Caki2 (cell line): ENCODE measurements around the gene WTIP. TPM values are rescaled to one million over a fixed set of nuclear protein-coding genes. Genes with fewer than 3 reads are reported as not detected.
A peak's percentile ranks its signal among the peaks of the same experiment; 100 is the strongest.
"Not testable (repeated sequence)": the region's sequence is repeated elsewhere in the genome, so short reads cannot be mapped to it uniquely, and the experiment has no call there.

Source experiments
- DNase-seq: peaks from one replicate; pipeline ENCODE4 v3.0.0-alpha.2; 2015; ENCODE audit warnings: low read depth
- in situ Hi-C: cut with HindIII; loops from 2 replicates; pipeline ENCODE4 v1.10.0; 2016; ENCODE audit warnings: low sequenced_read_pairs, low pct_unique_long_range_greater_than_20kb, mixed read lengths
- total RNA-seq: library from RNA; depleted of rRNA; stranded (reverse); fragments of >200 nt; shearing (Covaris generic); gene quantifications from 2 replicates; pipeline ENCODE4 v1.2.3, GENCODE V29; 2014; ENCODE audit warnings: low replicate concordance

WTIP gene
- total RNA-seq, 1 experiment from 2014 or later, result 48.4 TPM

DNA sequence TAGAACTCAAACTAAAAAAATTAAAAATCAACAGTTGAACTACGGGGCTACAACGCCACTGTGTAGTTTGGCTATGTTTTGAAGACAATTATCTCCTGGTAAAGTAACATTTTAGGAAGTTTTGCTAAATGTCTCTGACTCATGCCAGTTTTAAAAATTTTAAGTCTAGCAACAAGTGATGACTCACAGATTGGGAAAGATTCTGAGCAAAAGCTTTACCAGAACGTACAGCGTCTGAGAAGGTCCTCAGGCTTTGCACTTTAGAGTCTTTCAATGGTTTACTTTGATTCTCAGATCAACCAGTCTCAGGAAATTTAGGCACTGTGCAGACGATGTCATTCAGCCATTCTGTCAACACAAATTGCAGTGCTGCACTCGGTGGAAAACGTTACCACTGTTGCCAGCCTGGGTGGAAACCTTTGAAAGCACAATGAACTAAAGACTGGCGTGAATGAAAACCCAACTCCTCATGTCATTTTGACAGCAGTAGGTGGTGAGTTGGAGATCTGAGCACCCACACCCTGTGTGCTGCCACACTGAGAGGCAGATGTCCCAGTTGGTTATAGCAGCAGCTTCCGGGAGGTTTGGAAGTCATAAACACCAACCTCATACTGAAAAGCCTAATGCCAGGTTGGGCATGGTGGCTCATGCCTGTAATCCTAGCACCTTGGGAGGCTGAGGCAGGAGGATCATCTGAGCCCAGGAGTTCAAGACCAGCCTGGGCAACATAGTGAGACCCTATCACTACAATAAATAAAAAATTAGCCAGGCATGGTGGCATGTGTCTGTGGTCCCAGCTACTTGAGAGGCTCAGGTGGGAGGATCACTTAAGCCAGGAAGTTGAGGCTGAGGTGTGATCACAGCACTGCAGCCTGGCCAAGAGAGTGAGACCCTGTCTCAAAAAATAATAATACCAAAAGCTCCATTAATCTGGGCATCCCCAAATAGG is 6.3 kb upstream of the WTIP start:
- DNase-seq, result peak; percentile 32
- in situ Hi-C loops, result no loop called here

DNA sequence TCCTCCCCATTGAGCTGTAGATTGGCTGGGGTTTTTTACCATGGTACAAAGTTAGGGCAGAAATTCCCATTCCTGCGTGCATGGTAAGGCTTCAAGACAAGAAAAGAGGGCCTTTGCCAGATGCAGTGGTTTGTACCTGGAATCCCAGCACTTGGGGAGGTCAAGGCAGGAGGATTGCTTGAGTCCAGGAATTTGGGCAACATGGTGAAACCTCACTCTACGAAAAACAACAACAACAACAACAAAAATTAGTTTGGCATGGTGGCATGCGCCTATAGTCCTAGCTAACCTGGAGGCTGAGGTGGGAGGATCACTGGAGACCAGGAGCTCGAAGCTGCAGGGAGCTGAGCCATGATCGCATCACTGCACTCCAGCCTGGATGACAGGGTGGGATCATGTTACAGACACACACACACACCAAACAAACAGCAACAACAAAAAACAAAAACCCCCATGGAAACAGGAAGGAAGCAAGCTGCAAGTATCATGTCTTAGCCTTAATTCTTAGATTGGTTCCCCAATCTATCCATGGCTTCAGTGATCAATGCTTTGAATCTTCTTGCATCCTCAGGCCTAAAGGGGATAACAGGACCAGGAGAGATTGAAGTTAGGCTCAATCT is 5.5 kb upstream of the WTIP start:
- no peak for DNase-seq
- in situ Hi-C loops, result no loop called here

DNA sequence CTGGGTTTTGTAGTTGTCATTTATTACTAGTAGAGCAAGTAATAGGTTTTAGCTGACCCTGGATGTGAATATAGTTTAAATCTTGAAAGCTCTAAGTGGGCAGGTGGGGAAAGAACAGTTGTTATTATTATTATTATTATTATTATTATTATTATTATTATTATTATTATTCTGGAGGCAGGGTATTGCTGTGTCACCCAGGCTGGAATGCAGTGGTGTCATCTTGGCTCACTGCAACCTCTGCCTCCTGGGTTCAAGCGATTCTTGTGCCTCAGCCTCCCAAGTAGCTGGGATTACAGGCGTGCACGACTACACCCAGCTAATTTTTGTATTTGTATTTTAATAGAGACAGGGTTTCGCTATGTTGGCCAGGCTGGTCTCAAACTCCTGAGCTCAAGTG is 3.1 kb upstream of the WTIP start:
- in situ Hi-C loops, DNase-seq: not testable (repeated sequence)

DNA sequence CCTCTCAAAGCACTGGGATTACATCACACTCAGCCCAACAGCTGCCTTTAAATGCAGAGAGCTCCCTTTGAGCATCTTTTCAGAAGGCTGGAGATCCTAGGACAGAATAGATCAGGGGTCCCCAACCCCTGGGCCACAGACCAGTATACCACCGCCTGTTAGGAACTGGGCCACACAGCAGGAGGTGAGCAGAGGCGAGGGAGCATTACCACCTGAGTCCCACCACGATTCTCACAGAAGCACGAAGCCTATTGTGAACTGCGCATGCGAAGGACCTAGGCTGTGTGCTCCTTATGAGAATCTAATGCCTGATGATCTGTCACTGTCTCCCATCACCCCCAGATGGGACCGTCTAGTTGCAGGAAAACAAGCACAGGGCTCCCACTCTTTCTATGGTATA is 2.2 kb upstream of the WTIP start:
- no peak for DNase-seq
- in situ Hi-C loops, result no loop called here

DNA sequence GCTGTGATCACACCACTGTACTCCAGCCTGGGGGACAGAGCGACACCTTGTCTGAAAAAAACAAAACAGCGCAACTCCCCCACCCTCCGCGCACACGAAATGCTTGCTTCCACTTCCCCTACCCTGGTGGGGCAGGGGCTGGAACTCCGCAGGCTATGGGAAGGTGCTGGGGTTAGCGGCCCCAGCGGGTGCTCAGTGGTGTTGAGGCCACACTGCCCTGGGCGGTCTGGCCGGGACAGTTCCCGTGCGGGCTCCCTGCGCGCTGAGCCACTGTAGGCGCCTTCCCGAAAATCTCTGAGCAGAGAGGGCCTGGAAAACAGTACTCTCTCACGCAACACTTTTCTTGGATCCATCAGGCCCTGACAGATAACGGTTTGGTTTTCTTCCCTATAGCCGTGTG is 1.1 kb upstream of the WTIP start:
- no peak for DNase-seq
- in situ Hi-C loops, result no loop called here

DNA sequence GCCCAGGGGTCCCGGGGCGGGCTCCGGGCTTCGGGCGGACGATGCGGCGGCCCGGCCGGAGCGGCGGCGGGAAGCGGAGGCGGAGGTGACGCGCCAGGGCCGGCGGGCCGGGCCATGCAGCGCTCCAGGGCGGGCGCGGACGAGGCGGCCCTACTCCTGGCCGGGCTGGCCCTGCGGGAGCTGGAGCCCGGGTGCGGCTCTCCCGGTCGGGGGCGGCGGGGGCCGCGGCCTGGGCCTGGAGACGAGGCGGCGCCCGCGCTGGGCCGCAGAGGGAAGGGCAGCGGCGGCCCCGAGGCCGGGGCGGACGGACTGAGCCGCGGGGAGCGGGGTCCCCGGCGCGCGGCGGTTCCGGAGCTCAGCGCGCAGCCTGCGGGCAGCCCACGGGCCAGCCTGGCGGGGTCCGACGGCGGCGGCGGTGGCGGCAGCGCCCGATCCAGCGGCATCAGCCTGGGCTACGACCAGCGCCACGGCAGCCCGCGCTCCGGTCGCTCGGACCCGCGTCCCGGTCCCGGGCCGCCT is 362 bp downstream of the WTIP start:
- DNase-seq, result peak; percentile 17
- in situ Hi-C loops, result no loop called here

DNA sequence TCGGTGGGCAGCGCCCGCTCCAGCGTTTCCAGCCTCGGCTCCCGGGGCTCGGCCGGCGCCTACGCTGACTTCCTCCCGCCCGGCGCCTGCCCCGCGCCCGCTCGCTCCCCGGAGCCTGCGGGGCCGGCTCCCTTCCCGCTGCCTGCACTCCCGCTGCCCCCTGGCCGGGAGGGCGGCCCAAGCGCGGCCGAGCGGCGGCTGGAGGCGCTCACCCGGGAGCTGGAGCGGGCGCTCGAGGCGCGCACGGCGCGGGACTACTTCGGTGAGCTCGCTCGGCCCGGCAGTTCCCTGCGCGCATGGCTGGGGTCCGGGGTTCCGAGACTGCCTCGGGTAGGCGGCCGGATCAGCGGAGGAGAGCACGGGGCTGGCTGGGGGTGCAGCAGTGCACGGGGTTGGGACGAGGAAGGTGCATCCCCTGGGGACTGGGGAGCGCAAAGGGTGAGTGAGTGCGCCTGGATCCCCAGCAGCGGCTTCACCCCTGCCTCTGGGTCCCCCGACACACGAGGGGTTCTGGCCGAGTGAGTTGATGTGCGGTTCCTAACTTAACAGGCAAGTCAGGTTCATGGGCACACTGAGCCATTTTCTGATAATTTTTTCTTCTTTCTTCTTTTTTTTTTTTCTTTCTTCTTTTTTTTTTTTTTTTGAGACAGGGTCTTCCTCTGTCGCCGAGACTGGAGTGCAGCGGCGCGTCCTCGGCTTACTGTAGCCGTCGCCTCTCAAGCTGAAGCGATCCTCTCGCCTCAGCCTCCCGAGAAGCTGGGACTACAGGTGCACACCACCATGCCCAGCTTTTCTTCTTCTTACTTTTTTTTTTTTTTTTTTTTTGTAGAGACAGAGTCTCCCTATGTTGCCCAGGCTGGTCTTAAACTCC is 1.1 kb downstream of the WTIP start:
- DNase-seq, result peak; percentile 30

DNA sequence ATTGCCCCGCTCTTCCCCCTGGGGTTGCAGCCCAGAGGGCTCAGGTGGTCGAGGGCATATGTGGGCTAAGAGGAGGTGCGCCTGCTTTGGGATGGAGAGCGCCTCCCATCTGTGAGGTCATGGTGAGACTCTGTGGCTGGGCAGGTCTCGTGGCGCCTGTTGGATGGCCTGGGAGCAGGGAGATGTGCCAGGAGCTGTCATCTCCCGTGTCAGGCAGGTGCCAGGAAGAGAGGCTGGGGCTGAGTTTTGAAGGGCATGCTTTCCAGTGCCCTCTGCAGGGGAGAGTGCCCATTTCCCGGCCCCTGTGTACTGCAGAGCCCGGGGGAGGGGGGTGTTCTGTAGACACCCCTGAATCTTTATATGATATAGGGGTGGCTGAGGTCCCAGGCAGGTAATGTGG is 2.8 kb downstream of the WTIP start:
- in situ Hi-C loops, result no loop called here
- DNase-seq, result no peak

More for the DNA sequence above, 1.1 kb downstream of the WTIP start:
- in situ Hi-C loops, result no loop called here

DNA sequence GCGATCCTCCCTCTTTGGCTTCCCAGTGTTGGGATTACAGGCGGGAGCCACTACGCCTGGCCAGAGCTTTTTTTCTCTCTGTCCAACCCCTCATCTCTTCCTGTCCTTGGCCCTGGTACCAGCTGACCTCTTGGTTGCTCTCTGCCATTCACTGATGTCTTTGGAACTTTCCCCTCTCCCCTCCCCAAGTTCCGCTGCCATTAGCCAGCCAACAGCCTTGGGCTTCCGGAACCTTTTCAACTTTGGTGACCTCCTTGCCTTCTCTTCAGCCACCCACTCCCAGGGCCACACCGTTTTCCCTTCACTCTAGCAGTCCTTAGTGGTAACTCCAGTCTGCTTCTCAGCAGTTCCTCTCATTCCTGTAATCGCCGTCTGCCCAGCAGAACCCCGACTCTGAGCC is 4.3 kb downstream of the WTIP start:
- no peak for DNase-seq
- in situ Hi-C loops, result no loop called here

DNA sequence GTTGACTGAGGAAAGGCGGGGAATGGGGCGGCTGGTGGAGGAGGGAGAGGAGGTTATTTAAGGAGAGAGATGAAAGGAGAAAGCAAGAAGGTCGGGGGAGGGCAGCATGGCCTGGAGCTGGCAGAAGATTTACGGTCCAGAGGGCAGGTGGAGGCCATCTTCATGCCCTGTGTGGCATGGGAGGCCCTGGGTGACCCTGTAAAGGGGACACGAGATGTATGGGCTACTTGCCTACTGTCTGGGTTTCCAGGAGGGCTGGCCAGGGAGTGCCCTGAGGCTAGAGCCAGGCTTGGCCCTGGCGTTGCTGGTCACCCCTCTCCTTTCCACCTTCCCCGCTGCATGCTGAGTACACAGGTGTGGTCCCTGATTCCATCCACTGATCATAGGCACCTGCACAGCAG is 6.1 kb downstream of the WTIP start:
- no peak for DNase-seq
- in situ Hi-C loops, result no loop called here

DNA sequence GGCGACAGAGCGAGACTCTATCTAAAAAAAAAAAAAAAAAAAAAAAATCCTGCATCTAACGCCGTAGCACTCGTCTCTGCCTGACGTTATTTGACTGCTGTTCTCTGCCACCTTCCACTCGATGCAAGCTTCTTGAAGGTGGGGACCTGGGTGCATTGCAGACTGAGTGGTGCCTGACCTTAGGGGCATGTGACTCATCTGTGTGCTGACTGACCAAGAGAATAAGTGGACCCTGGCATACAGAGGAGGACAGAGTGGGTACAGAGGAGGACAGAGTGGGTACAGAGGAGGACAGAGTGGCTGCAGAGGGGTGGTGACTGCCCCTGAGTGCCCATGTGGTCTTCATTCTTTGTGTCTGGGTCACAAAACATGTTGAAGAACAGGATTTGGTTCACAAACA is 7.6 kb downstream of the WTIP start:
- in situ Hi-C loops, result no loop called here
- no peak for DNase-seq

DNA sequence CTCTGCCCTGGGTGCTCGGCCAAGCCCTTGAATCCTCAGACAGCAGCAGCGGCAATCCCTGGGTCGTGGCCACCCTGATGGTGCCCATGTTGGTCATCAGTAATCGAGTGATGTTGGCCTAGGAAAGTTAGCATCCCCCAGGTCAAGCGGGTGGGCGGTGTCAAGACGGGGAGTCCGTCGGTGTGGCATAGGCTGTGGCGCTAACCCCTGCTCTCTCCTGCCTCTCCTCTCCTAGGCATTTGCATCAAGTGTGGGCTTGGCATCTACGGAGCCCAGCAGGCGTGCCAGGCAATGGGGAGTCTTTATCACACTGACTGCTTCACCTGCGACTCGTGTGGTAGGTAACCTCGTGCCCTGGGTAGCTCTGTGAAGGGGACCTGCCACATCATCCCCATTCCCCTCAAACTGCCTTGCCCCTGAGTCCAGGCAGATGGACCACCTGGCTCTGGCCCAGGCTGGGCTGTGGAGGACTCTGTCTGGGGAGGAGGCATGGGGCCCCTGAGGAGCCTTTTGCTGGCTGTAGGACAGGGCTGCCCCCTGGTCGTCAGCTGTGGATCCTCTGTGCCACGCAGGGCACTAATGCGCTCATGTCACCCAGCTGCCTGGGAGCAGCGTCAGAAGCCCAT is 8.7 kb downstream of the WTIP start:
- DNase-seq, result no peak
- in situ Hi-C loops, result no loop called here

DNA sequence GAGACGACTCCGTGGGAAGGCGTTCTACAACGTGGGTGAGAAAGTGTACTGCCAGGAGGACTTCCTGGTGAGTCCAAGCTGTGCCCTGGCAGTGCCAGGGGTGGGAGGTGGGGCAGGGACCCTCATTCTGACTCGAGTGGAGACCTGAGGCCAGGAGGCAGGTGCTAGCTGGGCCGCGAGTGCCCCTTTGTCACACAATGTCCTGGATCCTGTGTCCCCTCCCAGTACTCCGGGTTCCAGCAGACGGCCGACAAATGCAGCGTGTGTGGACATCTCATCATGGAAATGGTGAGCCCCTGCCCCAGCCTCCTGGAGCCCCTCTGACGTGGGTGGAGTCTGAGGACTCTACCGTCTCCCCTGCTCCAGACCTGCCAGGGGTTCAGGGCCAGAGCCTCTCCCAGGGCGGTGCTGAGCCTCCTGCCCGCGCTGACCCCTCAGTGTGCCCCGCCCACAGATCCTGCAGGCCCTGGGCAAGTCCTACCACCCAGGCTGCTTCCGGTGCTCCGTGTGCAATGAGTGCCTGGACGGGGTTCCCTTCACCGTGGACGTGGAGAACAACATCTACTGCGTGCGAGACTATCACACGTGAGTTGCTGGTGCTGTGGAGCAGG is 11.6 kb downstream of the WTIP start:
- DNase-seq, result no peak
- in situ Hi-C loops, result no loop called here

DNA sequence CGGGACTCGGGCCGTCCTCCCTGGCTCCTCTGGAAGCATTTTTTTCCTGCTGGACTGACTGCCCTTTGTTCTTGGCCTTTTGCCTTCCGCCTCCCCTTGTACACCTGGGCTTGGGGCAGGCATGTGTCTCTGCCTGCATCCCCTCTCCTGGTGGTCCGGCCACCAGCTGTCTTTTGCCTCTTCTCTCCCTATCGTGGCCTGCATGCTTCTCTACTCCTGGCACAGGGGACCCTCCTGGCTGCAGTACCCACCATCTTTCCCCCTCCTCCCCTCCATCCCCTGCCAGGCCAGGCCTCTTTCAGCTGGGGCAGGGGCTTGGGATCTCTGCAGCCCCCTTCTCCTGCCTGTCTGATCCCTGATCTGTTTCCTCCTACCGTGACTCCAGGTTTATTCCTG is 12.1 kb downstream of the WTIP start:
- in situ Hi-C loops, result no loop called here
- DNase-seq, result no peak

DNA sequence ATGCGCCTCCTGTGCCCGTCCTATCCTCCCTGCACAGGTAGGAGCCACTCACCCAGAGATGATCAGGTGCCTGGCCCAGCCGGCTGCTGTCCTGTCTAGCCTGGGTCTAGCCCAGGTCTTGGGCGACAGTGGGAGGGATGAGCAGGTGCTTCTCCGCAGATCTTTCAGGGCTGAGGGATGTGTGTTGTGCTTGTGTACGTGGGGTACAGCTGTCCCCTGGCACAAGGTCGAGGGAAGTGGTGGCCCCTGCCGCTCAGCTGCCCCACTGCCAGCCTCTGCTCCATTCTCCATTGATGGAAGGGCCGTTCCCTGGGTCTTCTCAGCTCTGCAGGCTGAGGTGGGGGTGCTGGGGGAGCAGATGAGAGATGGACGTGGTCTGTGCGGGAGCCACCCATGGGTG is 13.0 kb downstream of the WTIP start:
- in situ Hi-C loops, result no loop called here
- no peak for DNase-seq

DNA sequence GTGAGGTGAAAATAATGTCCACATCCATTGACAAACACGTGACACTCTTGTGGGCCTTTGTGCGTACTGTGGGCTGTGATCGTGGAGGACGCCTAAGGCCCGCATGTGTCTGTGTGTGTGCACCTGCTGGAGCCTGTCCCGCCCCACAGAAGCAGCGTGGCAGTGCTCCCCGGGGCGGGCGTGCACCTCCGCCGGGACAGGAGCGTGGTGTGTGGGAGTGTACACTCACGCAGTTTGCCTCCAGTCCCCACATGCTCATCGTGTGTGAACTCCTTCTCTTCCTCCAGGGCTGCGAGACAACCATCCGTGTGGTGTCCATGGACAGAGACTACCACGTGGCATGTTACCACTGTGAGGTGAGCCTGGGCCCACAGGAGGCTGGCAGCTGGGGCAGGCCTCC is 13.9 kb downstream of the WTIP start:
- no peak for DNase-seq
- in situ Hi-C loops, result no loop called here

DNA sequence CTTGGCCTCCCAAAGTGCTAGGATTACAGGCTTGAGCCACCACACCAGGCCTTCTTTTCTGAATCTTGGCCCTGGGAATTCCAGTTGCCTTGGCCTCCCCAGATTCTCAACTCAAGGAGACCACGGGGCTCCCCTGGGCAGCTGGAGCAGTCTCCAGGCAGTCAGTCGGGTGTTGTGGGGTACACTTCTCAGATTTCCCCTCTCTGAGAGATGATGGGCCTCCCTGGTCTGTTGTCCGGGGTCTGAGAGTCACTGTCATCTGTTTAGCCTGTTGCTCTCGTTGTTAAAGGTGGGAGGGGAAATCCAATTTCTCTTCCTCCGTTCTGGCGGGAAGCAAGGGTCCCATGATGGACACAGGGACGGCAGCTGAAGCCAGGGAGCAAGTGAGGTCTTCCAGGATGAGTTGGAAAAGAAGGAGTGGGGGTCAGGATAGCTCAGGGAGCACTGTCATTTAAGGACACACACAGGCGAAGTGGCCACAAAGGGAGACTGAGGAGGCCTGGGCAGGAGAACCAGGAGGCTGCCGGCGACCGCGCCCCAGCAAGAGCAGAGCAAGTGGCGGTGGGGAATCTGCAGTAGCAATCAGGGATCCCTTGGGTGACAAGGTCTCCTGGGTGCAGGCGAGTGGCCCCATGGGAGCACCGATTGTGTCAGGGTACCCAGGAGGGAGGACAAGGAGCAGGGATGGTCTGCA is 15.7 kb downstream of the WTIP start:
- in situ Hi-C loops, result no loop called here
- no peak for DNase-seq
